Measurements from ENCODE around the gene ARHGAP15.

The ARHGAP15 gene

DNA sequence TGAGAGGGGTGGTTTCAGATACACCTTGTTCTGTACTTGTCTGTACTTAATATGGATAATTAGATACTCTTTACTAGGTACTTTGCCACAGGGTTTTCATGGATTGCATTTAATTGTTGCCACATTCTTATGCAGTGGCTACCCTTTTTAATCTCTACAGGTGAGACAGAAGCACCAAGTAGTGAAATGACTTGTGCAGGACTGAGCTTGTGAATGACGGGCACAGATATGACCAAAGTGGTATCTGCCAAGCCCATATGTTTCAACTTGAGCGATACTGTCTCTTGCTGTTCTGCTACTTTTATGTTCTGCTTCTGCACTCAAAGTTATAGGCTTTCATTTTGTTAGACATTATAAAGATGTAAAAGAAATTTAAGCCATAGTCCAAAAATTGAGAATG, 288.2 kb downstream of the ARHGAP15 start:
- no peak for DNase-seq

DNA sequence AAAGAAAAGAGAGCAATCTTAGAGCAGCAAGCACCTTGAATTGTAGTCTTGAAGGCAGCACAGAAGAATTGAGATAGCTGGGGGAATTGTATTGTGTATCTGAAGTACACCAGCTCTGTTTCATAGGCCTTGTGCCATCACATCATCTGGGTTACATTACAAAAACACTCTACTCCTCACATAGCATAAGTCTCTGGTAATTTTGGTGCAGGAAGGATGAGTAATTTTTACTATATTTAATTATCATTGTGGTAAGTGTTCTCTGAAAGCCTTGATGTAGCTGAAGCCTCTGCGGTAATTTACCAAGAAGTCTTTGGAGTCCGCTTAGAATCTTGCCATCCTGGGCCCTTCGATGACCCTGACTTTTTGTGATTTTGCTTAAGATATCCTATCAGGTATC, 291.1 kb downstream of the ARHGAP15 start:
- no peak for DNase-seq

GRCh38 chr2:143422681-143423080, 293.5 kb downstream of the ARHGAP15 start:
- peak; percentile 4 for DNase-seq

GRCh38 chr2:143425896-143426295, 296.7 kb downstream of the ARHGAP15 start:
- no peak for DNase-seq

DNA sequence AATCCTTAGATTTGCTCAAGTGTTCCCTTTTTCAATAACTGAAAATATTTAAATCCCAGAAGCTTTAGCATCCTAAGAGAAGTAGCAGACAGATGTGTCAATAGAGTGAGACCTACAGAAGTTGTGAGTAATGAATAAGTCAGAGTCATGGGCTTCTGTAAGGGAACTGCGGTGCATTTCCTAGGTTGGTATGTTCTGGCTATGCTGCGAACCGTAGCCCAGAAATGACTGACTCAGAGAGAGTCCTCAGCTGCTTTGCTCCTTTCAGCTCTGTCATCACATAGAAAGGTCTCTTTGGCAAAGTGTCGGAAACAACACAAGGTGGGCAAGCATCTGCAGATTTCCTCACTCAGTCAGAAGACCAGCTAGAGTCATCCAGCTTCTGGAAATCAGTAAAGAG, 297.1 kb downstream of the ARHGAP15 start:
- DNase-seq = no peak

- peak; percentile 36 for DNase-seq
These were observed 299.5 kb downstream of the ARHGAP15 start for GRCh38 chr2:143428700-143429099.

- DNase-seq = no peak
These were observed 300.9 kb downstream of the ARHGAP15 start for GRCh38 chr2:143429932-143430679.

GRCh38 chr2:143431316-143431715, 302.1 kb downstream of the ARHGAP15 start:
- DNase-seq = no peak

- no peak for DNase-seq
These were observed 304.0 kb downstream of the ARHGAP15 start for GRCh38 chr2:143433251-143433650.

- DNase-seq = no peak
These were observed 304.6 kb downstream of the ARHGAP15 start for GRCh38 chr2:143433840-143434239.

GRCh38 chr2:143434445-143434844, 305.2 kb downstream of the ARHGAP15 start:
- no peak for DNase-seq

DNA sequence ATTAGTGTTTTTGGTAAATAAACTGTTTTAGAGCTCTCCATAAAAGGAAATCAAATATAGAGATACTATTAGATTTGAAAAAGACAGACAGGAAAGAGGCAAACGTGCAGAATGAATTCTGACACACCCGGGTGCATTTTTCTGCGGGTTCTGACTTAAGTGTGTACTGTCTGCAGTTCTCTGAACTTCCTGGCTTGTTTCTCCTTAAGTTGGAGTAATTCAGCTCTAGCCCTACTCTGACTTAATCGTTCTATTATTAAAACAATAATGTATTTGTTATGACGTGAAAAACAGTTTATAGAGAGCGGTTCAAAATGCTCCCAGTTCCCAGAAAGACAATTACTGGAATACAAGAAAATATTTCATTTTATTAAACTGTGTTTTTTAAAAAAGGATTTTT, 305.9 kb downstream of the ARHGAP15 start:
- DNase-seq = peak; percentile 13

DNA sequence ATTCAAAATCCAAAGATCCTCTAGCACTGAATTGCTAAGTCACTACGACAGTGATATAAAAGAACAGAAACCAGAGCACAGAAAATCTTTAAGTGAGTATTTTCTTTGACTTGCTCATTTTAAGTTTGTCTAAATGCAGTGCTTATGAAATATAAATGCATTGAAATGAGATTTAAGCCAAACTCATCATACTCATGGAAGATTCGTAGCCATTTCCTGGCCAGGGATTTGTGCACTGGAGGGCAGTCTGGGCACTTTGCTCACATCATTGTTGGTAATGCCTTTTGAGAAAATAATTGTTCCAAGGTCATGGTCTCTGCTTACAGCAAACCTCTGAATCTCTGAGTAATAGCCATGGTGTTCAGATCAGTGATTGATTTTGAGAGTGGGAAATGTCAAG, 307.7 kb downstream of the ARHGAP15 start:
- no peak for DNase-seq

GRCh38 chr2:143440411-143441012, 311.3 kb downstream of the ARHGAP15 start:
- DNase-seq = no peak

GRCh38 chr2:143442193-143442592, 313.0 kb downstream of the ARHGAP15 start:
- DNase-seq = no peak

- no peak for DNase-seq
These were observed 322.5 kb downstream of the ARHGAP15 start for GRCh38 chr2:143451642-143452281.

DNA sequence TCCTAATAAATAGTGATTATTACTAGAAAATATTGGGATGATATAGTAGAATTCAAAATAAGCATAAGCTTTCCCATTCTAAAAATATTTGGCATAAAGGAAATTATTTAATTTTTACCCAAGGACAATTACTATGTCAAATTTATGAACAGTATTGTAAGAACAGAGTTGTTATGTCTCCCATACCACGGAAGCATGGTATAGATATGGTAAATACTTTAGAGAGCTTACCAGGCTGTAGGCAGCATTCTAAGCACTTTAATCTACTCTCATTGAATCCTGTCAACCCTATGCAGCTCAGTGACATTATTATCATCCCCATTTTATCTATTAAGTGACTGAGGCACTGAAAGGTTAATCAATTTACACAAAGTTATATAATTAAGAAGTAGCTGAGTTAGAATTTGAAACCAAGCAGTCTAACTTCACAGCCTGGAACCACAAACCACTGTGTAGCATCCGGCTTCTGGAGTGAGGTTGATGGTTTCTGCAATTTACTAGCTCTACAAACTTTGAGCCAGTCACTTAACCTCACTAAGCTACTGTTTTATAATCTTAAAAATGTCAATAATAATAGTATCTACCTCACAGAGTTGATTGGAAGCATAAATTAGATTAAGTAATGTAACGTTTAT, 323.7 kb downstream of the ARHGAP15 start:
- DNase-seq = peak; percentile 37

DNA sequence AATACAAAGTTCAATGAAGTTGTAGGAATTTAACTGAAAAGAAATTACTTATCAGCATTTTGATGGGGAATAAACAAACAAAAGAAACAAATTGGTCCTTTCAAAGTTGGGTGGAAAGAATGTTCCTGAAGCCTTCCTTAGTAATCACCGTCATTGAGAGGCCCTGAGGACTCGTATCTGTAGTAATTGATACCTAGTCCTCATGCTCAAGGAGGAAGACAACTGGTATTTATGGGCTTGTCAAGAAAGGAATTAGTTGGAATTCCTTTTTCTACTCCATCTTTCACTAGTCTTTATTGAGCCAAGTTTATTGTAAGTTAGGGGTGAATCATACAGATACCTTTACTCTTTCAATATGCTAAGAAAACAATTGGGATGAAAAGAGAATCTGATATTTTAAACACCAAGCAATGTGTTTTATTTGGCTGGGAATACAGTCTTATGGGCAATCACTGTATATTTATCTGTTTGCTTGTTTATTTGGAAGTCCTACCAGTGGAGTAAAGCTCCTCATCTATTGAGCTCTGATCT, 324.8 kb downstream of the ARHGAP15 start:
- DNase-seq = no peak

DNA sequence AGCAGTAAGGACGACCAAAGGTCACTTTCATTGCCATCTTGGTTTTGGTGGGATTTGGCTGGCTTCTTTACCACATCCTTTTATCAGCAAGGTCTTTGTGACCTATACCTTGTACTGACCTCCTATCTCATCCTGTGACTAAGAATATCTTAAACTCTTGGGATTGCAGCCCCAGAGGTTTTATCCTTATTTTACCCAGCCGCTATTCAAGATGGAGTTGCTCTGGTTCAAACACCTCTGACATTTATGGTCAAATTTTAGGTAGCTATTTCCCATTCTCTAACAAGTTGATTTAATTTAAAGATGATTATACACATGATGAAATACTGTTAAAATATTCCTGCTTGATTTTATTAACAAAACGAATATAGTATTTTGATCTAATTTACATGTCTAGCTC, 326.1 kb downstream of the ARHGAP15 start:
- no peak for DNase-seq

- DNase-seq = no peak
These were observed 329.3 kb downstream of the ARHGAP15 start for GRCh38 chr2:143458258-143459190.

GRCh38 chr2:143460382-143460781, 331.2 kb downstream of the ARHGAP15 start:
- no peak for DNase-seq

DNA sequence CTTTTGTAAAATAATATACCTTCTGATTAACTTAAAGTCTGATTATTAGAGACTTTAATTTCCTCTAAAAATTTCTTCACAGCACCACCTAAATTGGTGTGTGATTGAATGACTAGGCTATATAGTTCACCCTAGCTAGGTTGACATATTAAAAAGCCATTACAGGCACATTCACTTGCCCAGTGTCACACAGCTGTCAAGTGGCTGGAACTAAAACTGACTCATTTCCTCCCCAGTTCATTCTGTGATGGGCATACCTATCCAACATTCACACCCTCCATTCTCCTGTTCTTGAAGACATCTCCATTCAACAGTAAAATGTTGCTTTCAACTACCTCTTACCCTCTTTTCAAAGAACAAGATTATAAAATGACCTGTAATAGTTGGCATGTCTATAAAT, 334.5 kb downstream of the ARHGAP15 start:
- DNase-seq = no peak

Measured in CD4-positive, alpha-beta T cell treated with Interleukin-17A for 4 hours (primary cell).